NT2/D1 (cell line): Measurements from ENCODE around the gene SCAMP2.

ENCODE experiments used
- SUZ12 ChIP-seq: IDR thresholded peaks from 2 replicates; pipeline ENCODE4 v1.6.1; 2011; ENCODE audit not compliant: insufficient read length, insufficient read depth; ENCODE audit errors: extremely low read depth
- YY1 ChIP-seq: IDR thresholded peaks from 2 replicates; pipeline ENCODE4 v1.6.1; 2011; ENCODE audit not compliant: insufficient read length, insufficient read depth
- ZNF274 ChIP-seq: IDR thresholded peaks from 2 replicates; pipeline ENCODE4 v1.6.1; 2011; ENCODE audit warnings: mild to moderate bottlenecking, low read depth, low read length

DNA sequence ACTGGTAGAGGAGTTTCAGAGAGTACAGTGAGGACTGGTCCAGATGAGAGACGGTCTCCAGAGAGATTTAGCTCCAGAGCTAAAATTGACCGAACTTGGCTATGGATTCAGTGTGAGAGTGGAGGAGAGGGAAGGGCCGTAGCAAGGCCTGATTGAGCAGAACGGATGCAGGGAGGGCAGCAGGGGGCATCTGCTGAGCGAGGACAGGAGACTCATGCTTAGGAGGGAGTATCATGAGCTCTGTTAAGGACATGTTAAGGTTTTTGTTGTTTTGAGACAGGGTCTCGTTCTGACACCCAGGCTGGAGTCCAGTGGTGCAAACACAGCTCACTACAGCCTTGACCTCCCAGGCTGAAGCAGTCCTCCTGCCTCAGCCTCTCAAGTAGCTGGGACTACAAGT lies 68.2 kb downstream of the SCAMP2 start:
- TF ChIP-seq ZNF274: no peak
- TF ChIP-seq YY1: no peak
- no peak for TF ChIP-seq SUZ12
